H9 (cell line): ENCODE measurements around the gene GAL3ST1. TPM values are rescaled to one million over a fixed set of nuclear protein-coding genes. Genes with fewer than 3 reads are reported as not detected.

ENCODE experiments used
- DNase-seq: peaks from one replicate; pipeline ENCODE4 v3.0.0-alpha.2; 2017
- H2AFZ ChIP-seq: one replicate; pipeline ENCODE4 v1.6.1; 2013; ENCODE audit warnings: mild to moderate bottlenecking, low read length, control low read depth, moderate library complexity
- H2AK5ac ChIP-seq: 2 replicates; pipeline ENCODE4 v1.6.1; 2013; ENCODE audit warnings: low read length, control low read depth, mixed read lengths; ENCODE audit not compliant: insufficient read length
- H2BK120ac ChIP-seq: one replicate; pipeline ENCODE4 v1.6.1; 2013; ENCODE audit warnings: low read depth, mild to moderate bottlenecking, low read length, control low read depth, inconsistent platforms; ENCODE audit not compliant: poor library complexity, severe bottlenecking
- H2BK12ac ChIP-seq: 2 replicates; pipeline ENCODE4 v1.6.1; 2013; ENCODE audit warnings: low read length, control low read depth, mixed read lengths, low read depth; ENCODE audit not compliant: insufficient read length
- H2BK15ac ChIP-seq: 2 replicates; pipeline ENCODE4 v1.6.1; 2013; ENCODE audit warnings: low read depth, low read length, control low read depth
- H2BK20ac ChIP-seq: one replicate; pipeline ENCODE4 v1.6.1; 2013; ENCODE audit warnings: low read depth, mild to moderate bottlenecking, low read length, control low read depth, inconsistent platforms; ENCODE audit not compliant: poor library complexity, severe bottlenecking
- H2BK5ac ChIP-seq: 2 replicates; pipeline ENCODE4 v1.6.1; 2013; ENCODE audit warnings: low read length, control low read depth, mixed read lengths; ENCODE audit not compliant: insufficient read length
- H3K14ac ChIP-seq: 2 replicates; pipeline ENCODE4 v1.6.1; 2013; ENCODE audit warnings: low read length, control low read depth; ENCODE audit not compliant: insufficient read depth
- H3K18ac ChIP-seq: 2 replicates; pipeline ENCODE4 v1.6.1; 2013; ENCODE audit warnings: low read depth, mild to moderate bottlenecking, mixed read lengths, low read length, control low read depth; ENCODE audit not compliant: insufficient read length
- H3K23ac ChIP-seq: 2 replicates; pipeline ENCODE4 v1.6.1; 2013; ENCODE audit warnings: low read length, control low read depth, mixed read lengths, low read depth; ENCODE audit not compliant: insufficient read length
- H3K23me2 ChIP-seq: 2 replicates; pipeline ENCODE4 v1.6.1; 2013; ENCODE audit warnings: low read depth, mild to moderate bottlenecking, mixed read lengths, low read length, control low read depth; ENCODE audit not compliant: insufficient read length, poor library complexity, severe bottlenecking
- H3K27ac ChIP-seq: 2 replicates; pipeline ENCODE4 v1.5.1; 2013; ENCODE audit warnings: low read length, control low read depth, mixed read lengths, low read depth; ENCODE audit not compliant: insufficient read length
- H3K27me3 ChIP-seq: 2 replicates; pipeline ENCODE4 v1.6.1; 2013; ENCODE audit warnings: low read length, control low read depth, inconsistent platforms; ENCODE audit not compliant: insufficient read depth
- H3K4ac ChIP-seq: 2 replicates; pipeline ENCODE4 v1.6.1; 2013; ENCODE audit warnings: low read depth, mild to moderate bottlenecking, control low read depth, inconsistent platforms, low read length, moderate library complexity
- H3K4me1 ChIP-seq: 2 replicates; pipeline ENCODE4 v1.6.1; 2013; ENCODE audit warnings: low read length, control low read depth, inconsistent platforms; ENCODE audit not compliant: insufficient read depth
- H3K4me2 ChIP-seq: 2 replicates; pipeline ENCODE4 v1.6.1; 2013; ENCODE audit warnings: low read length, control low read depth, mixed read lengths; ENCODE audit not compliant: insufficient read length, insufficient read depth
- H3K56ac ChIP-seq: 2 replicates; pipeline ENCODE4 v1.6.1; 2013; ENCODE audit warnings: low read depth, mild to moderate bottlenecking, mixed read lengths, low read length, control low read depth; ENCODE audit not compliant: insufficient read length
- H3K79me1 ChIP-seq: 2 replicates; pipeline ENCODE4 v1.6.1; 2013; ENCODE audit warnings: low read depth, mild to moderate bottlenecking, moderate library complexity, low read length, control low read depth, inconsistent platforms; ENCODE audit not compliant: insufficient read depth, poor library complexity, severe bottlenecking
- H3K79me2 ChIP-seq: 2 replicates; pipeline ENCODE4 v1.6.1; 2013; ENCODE audit warnings: low read length, control low read depth, inconsistent platforms; ENCODE audit not compliant: insufficient read depth
- H3K9ac ChIP-seq: 2 replicates; pipeline ENCODE4 v1.6.1; 2013; ENCODE audit warnings: low read length, control low read depth, mixed read lengths; ENCODE audit not compliant: insufficient read length; ENCODE audit errors: extremely low read depth
- H3K9me3 ChIP-seq: one replicate; pipeline ENCODE4 v1.6.1; 2013; ENCODE audit warnings: low read depth, low read length, inconsistent platforms; ENCODE audit not compliant: control insufficient read depth
- H3T11ph ChIP-seq: one replicate; pipeline ENCODE4 v1.6.1; 2013; ENCODE audit warnings: mild to moderate bottlenecking, low read length, control low read depth, inconsistent platforms
- H4K20me1 ChIP-seq: one replicate; pipeline ENCODE4 v1.6.1; 2013; ENCODE audit not compliant: control insufficient read depth, insufficient read length, insufficient read depth
- H4K5ac ChIP-seq: 2 replicates; pipeline ENCODE4 v1.6.1; 2013; ENCODE audit warnings: low read depth, mild to moderate bottlenecking, mixed read lengths, low read length, control low read depth; ENCODE audit not compliant: insufficient read length
- H4K8ac ChIP-seq: replicated peaks from 2 replicates; pipeline ENCODE4 v1.6.1; 2013; ENCODE audit warnings: low read length, control low read depth, mixed read lengths, low read depth; ENCODE audit not compliant: insufficient read length
- H4K91ac ChIP-seq: 2 replicates; pipeline ENCODE4 v1.6.1; 2013; ENCODE audit warnings: low read depth, mild to moderate bottlenecking, moderate library complexity, mixed read lengths, low read length, control low read depth; ENCODE audit not compliant: insufficient read length
- H3K27ac Mint-ChIP-seq, 3 experiments: 2 replicates in 2 of 3; 3 replicates in 1 of 3; pipeline ENCODE4 v1.8.0; 2020 to 2021; ENCODE audit warnings: mixed read lengths in 3 of 3, mild to moderate bottlenecking in 1 of 3, moderate library complexity in 1 of 3
- H3K27me3 Mint-ChIP-seq: 2 replicates; pipeline ENCODE4 v1.8.0; 2021; ENCODE audit warnings: low read depth, mild to moderate bottlenecking, moderate library complexity, mixed read lengths
- H3K36me3 Mint-ChIP-seq, 3 experiments: 2 replicates in 2 of 3; 3 replicates in 1 of 3; pipeline ENCODE4 v1.8.0; 2020 to 2021; ENCODE audit warnings: low read depth in 3 of 3, mixed read lengths in 3 of 3; ENCODE audit not compliant: insufficient read depth in 1 of 3
- H3K4me1 Mint-ChIP-seq, 2 experiments: 2 replicates each; pipeline ENCODE4 v1.8.0; 2020; ENCODE audit warnings: mixed read lengths in 2 of 2
- H3K4me3 Mint-ChIP-seq, 2 experiments: 2 replicates in 1 of 2; 3 replicates in 1 of 2; pipeline ENCODE4 v1.8.0; 2020 to 2021; ENCODE audit warnings: mild to moderate bottlenecking in 2 of 2, mixed read lengths in 2 of 2, moderate library complexity in 1 of 2
- H3K9me3 Mint-ChIP-seq, 2 experiments: 2 replicates in 1 of 2; 3 replicates in 1 of 2; pipeline ENCODE4 v1.8.0; 2020; ENCODE audit warnings: mild to moderate bottlenecking in 2 of 2, mixed read lengths in 2 of 2, moderate library complexity in 1 of 2
- WGBS: extraction: QIAGEN DNeasy Blood & Tissue Kit; methylation state at CpG from one replicate; pipeline ENCODE4 v1.1.7; 2013; ENCODE audit warnings: missing lambda C conversion rate, low lambda C conversion rate, mixed read lengths; ENCODE audit not compliant: insufficient read length; ENCODE audit errors: extremely low coverage; 5-methylcytosine and 5-hydroxymethylcytosine counted together
- total RNA-seq: library from RNA; stranded (reverse); gene quantifications from 2 replicates; pipeline ENCODE4 v1.2.1, GENCODE V29; 2021
- TF ChIP-seq, protein P1 (sequence below): fragments of 200-600 bp; sonication (generic); conservative IDR thresholded peaks from 3 replicates; pipeline ENCODE4 v1.8.0; 2021; ENCODE audit warnings: antibody characterized with exemption, mild to moderate bottlenecking

GAL3ST1 gene
- total RNA-seq, 1 experiment from 2014 or later = 5.1 TPM

DNA sequence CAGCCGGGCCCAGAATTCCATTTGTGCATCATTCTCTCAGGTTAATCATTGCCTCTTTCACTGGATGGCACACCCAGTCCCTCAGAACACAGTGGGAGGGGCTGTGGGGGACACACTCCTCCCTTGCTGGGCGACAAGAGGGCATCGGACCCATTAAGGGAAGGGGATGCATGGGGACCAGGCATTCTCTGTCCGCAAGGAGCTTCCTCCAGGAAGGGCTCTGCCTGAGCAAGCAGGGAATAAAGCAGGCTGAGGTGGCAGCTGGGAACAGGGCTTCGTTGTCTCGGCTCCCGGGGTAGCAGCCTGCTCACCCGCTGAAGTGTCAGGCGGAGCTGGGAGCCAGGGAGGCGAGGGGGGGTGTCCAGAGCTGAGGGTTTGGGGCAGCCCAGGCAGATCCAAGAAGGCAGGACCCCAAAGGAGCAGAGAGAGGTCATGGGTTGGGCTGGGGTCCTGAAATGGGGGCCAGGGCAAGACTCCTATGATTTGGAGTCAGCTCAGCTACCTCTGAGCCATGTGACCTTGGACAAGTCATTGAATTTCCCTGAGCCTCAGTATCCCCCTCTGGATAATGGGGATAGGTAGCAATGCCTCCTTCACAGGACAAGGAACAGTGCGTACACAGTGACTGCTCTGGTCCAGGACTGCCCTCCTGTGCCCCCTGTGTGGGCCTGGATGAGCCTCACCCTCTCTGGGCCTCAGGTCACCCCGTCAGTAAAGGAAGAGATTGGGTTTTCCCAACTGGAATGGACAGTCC, 1.4 kb downstream of the GAL3ST1 start:
- TF ChIP-seq, protein P1, sequence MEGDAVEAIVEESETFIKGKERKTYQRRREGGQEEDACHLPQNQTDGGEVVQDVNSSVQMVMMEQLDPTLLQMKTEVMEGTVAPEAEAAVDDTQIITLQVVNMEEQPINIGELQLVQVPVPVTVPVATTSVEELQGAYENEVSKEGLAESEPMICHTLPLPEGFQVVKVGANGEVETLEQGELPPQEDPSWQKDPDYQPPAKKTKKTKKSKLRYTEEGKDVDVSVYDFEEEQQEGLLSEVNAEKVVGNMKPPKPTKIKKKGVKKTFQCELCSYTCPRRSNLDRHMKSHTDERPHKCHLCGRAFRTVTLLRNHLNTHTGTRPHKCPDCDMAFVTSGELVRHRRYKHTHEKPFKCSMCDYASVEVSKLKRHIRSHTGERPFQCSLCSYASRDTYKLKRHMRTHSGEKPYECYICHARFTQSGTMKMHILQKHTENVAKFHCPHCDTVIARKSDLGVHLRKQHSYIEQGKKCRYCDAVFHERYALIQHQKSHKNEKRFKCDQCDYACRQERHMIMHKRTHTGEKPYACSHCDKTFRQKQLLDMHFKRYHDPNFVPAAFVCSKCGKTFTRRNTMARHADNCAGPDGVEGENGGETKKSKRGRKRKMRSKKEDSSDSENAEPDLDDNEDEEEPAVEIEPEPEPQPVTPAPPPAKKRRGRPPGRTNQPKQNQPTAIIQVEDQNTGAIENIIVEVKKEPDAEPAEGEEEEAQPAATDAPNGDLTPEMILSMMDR = no peak
- H3K4me3 Mint-ChIP-seq = peak overlapping the region; percentile 17 to 75; a peak in 3 of 5 replicates
- no peaks in the 10 kb centered on the region for H3K4me1 ChIP-seq

More for the DNA sequence above, 1.4 kb downstream of the GAL3ST1 start:
- no peak overlapping the region for H3K27ac ChIP-seq
- H2BK120ac ChIP-seq = no peak overlapping the region
- H2BK15ac ChIP-seq = no peak overlapping the region
- no peak overlapping the region for H2AK5ac ChIP-seq
- Mint-ChIP-seq H3K27me3 (peaks cover 7% of the 10 kb centered on the region), H3K27ac (no peak overlapping the region), H3K4me1 (peaks cover 16 to 27% of the 10 kb centered on the region in 2 experiments), H3K36me3 (peaks cover 13 to 26% (median 20%) of the 10 kb centered on the region in 3 experiments; a peak in 6 of 7 replicates), H3K9me3 (no peaks in the 10 kb centered on the region)
- peaks cover 7% of the 10 kb centered on the region for H3K23me2 ChIP-seq
- H4K20me1 ChIP-seq = peaks cover 5% of the 10 kb centered on the region
- DNase-seq = no peak
- H3K9me3 ChIP-seq = no peaks in the 10 kb centered on the region
- H3K14ac ChIP-seq = no peak overlapping the region; the same call in 1 of the 2 replicates
- no peak overlapping the region for H3K23ac ChIP-seq
- H4K5ac ChIP-seq = no peak overlapping the region
- WGBS = no CpG with 5 or more reads among the region's 12 CpGs
- no peak overlapping the region for H2BK5ac ChIP-seq
- no peak overlapping the region for H3K4ac ChIP-seq
- no peak overlapping the region for H2AFZ ChIP-seq
- H3K79me1 ChIP-seq = no peaks in the 10 kb centered on the region
- H3K9ac ChIP-seq = no peak overlapping the region
- H2BK12ac ChIP-seq = no peak overlapping the region
- no peak overlapping the region for H2BK20ac ChIP-seq
- H3K56ac ChIP-seq = no peak overlapping the region
- H3K18ac ChIP-seq = no peak overlapping the region
- H4K91ac ChIP-seq = no peak overlapping the region
- no peaks in the 10 kb centered on the region for H3K27me3 ChIP-seq
- peak overlapping the region; percentile 73 for H3K4me2 ChIP-seq
- H4K8ac ChIP-seq = no peak overlapping the region
- H3K79me2 ChIP-seq = no peaks in the 10 kb centered on the region
- no peak overlapping the region for H3T11ph ChIP-seq
